GM12892 (cell line): ENCODE results near the gene ELP2.

Experiments used
- POLR2A ChIP-seq: IDR thresholded peaks from 2 replicates; pipeline ENCODE4 v1.6.1; 2011; ENCODE audit warnings: low read depth, low read length, control low read depth
- POLR2AphosphoS5 ChIP-seq: IDR thresholded peaks from 2 replicates; pipeline ENCODE4 v1.6.1; 2011; ENCODE audit warnings: low read depth, low read length, control low read depth

DNA sequence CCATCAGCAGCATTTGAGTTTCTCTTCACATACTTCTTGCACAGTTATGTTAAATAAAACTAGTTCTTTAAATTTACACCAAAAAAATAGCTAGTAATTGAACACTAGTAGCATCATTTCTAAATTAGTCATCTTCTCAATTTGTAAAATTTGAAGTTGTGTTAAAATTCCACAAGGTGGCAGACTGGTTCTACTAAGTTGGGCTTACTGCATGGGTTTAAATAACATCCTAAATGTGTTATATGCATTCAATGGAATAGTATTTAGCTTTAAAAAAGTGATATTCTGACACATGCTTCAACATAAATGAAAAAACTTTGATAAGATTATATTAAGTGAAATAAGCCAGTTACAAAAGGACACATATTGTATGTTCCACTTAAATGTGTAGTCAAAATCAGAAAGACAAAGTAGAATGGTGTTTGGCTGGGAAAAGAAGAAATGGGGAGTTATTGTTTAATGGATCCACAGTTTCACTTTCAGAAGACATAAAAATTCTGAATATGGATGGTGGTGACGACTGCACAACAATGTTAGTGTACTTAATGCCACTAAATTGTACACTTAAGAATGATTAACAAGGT, 33.7 kb upstream of the ELP2 start:
- no peak for TF ChIP-seq POLR2A
- TF ChIP-seq POLR2AphosphoS5: no peak
